ENCODE measurements around the gene DAB1.

DNA sequence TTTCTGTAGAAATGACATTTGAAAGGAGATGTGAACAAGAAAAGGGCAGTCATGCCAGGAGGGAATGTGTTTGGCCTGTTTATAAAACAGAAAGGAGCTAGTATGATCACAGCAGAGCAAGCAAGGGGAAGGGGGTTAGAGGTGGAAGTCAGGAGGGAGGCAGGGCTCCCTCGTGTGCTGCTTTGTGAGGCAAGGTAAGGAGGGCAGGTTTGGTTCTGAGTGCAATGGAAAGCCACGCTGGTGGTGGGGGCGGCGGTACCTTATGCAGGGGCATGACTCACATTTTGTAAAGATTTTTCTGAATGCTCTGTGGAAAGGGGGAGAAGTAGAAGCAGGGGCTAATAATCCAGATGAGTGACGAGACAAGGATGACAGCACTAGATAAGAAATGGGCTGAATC lies 260.5 kb downstream of the DAB1 start:
- TF ChIP-seq CTCF (IDR thresholded peaks at IDR 0.05) (no peak), EP300 (IDR thresholded peaks at IDR 0.05; ENCODE audit: low read depth) (no peak), POLR2AphosphoS5 (IDR thresholded peaks at IDR 0.05) (no peak), POLR2A (IDR thresholded peaks at IDR 0.05) (no peak)

Data from transverse colon (tissue), 4 donors.